IPS-18c (cell line): ENCODE data around the gene ZBTB16.

Experiments used
- H3K4me3 ChIP-seq: 2 replicates; pipeline ENCODE4 v1.7.0; 2013; ENCODE audit warnings: low read depth, mild to moderate bottlenecking, low read length, moderate library complexity; ENCODE audit not compliant: insufficient read depth
- H3K9me3 ChIP-seq: one replicate; pipeline ENCODE4 v1.6.1; 2013; ENCODE audit warnings: mild to moderate bottlenecking, low read length, moderate library complexity; ENCODE audit not compliant: control insufficient read depth, insufficient read depth

Gene ZBTB16

DNA sequence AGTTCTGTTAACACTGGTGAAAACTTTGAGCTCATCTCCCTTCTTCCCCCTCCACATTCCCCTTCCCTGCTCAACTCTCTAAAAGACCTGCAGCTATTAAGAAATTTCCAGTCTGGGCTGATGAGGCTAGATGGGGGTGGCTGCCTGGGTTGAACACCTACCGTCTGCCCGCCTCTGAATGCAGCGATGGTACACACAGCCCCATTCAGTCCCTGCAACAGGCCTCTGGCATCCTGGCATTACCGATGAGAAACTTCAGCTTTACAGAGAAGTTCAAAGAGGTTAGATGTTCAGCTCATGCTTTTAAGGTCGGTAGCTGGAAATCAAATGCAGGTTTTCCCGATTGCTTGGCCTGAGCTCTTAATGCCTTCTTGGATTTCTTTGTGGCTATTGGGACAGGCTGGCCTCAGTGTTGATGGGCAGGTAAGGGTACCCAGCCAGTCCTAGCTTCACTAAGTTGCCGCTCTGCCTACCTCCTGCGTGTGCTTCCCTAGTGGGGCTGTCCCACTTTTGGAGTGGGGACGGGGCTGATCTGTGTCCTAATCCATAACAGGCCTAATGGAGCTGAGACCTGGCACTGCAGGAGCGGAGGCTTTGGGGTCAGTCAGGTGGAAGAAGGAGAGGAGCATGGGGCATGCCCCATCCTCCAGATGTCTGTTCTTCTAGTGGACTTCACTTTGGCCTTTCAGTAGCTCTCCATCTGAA lies 49.1 kb downstream of the ZBTB16 start:
- Histone ChIP-seq H3K4me3 (no peak overlapping the region), H3K9me3 (no peaks in the 10 kb centered on the region)

DNA sequence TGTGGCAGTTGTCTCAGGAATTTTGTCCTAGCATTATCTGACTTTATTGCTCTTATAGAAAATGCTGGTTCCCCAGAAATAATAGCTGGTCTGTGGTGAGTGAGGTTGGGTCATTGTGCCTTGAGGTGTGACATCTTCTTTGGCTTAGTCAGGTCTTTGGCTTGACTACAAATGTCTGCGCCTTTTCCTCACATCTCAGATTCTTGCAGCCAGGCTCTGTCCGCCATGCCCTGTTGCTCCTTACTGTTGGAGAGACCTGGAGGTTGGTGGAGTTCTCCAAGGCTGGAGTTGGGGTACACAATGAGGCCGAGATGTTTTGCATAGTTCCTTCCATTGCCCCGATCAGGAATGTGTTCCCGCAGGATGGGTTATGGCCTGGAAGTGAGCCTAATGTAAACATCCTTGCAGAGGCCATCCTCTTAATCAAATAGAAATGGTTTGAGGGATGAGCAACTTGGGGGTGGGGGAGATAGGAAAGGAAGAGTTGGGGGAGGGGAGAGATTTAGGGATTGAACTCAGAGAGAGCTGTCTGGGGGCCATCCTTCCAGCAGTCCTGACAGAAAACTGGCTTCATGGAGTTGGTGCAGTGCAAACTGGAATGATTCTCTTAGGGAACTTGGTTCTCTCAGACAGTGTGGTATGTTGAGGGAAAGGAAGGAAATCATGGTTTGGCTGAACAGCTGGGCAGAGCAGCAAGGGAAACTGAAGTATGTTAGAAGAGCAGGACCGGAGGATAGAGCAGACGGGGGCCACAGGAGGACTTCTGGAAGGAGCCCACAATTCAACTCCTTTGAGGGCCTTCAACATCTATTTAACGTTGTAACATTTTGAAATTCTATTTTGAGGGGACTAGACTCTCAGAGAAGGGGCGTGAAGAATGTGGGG lies 49.9 kb downstream of the ZBTB16 start:
- Histone ChIP-seq H3K4me3 (no peak overlapping the region), H3K9me3 (no peaks in the 10 kb centered on the region)

DNA sequence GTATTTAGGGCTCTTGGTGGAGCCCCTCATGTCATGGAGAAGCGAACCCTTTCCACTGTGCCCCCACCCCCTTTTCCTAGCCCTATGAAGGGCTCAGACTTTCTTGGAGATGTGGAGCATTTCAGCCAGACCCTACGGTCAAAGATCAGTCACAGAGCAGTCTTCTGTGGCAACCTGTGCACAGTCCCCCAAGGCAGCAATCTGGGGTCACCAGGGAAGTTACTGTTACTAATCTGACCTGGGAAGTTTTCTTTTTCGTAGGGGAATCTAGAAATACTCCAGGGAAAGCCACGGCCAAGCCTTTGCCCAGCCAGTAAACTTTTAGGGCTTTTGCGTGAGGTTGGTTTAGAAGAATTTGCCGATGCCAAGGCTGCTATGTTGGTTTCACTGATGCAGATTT lies 50.6 kb downstream of the ZBTB16 start:
- Histone ChIP-seq H3K4me3 (no peak overlapping the region), H3K9me3 (no peaks in the 10 kb centered on the region)

DNA sequence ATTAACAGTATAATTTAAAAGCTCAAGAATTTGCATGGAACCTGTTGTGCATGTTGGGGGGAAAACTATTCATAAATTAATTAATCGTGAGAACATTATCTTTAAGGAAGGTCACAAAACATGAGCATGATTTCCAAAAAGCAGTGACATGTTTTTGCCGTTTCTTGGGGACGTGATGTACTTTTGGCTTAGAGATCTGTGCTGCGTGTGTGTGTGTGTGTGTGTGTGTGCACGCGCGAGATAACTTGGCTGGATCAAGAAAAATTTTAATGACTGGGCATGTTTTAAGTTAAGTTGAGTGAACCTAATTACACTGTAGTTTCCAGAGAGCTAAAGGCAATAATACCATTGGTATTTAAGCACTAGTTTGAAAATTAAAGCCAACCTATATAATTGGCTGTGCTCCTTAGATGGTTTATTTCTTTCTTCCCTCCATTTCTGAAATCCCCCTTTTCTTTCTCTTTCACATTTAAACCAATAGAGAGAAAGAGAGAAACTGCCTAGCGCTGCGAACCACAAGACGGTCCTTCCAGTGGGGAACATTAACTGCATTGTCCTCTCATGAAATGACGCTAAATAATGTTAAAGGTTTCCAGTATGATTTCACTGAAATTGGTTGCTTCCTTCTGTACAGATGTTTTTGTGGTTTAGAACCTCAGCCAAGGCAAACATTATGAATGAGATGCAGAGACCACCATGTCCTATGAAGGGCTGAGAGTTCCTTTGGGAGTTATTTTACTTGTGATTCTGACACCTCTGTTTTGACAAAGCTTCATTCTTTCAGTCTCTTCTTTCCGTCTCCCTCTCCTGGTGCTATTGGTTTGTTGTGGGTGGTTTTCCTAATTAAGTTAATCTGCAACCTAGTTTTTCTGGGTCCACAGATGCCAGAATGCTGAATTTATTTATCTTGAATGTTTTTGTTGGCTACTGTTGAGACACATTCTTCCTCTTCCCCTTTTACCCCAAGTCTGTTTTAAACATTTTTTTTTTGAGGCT lies 51.7 kb downstream of the ZBTB16 start:
- H3K9me3 ChIP-seq, result no peaks in the 10 kb centered on the region
- no peak overlapping the region for H3K4me3 ChIP-seq

DNA sequence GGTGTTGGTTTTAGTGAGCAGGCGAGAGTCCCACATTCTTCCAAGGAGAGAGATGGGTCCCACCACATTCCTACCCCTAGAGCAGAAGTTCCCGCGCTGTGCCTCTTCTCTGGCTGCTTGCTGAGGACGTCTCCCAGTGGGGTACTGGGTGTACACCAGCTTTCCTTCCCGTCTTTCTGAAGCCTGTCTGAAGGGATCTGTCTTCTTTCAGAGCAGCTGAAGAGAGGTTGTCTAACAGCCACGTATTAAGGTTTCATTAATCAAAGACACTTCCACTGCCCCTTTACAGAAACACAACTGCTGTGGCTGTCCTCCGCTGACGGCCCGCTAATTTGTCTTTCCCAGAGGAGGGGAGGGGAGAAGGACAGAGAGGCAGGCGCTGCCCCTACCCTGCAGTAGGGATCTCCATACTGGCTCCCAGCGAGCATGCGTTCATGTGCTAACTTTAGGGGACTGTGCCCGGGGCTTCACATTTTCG lies 56.0 kb downstream of the ZBTB16 start:
- H3K9me3 ChIP-seq, result no peaks in the 10 kb centered on the region
- H3K4me3 ChIP-seq, result no peak overlapping the region

DNA sequence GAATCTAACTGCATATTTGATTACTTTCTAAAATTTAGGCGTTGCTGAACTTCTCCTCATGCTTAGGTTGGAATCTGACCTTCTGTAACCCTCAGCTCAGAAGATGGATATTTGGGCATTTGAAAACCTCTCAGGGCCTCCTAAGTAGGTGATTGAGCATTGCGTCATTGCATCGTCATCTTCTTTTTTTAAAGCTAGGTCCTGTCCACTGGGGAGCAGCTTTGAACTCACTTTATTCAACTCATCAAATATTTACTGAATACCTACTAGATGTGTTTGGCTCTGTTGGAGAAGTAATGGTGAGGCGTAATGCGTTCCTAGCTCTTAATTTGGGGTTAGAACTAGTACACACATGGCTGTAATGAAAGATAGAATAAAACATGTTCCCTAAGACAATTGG lies 56.8 kb downstream of the ZBTB16 start:
- H3K4me3 ChIP-seq, result no peak overlapping the region
- H3K9me3 ChIP-seq, result no peaks in the 10 kb centered on the region

DNA sequence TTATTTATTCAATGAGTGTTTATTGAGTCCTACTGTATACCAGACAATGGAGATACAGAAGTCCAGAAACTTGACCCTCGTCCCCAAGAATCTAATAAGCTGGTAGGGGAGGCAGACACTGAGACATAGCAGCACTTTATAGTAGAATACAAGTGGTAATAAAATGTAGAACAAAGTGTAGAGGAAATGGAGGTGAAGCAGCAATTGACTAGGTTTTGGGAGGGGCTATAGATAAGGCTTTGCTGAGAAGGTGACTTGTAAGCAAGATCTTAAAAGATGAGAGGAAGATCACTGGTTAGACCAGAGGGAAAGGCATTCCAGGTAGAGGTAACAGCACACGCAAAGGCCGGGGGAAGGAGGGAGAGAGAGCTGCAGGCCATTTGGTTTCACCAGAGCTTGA lies 57.3 kb downstream of the ZBTB16 start:
- Histone ChIP-seq H3K4me3 (no peak overlapping the region), H3K9me3 (no peaks in the 10 kb centered on the region)

DNA sequence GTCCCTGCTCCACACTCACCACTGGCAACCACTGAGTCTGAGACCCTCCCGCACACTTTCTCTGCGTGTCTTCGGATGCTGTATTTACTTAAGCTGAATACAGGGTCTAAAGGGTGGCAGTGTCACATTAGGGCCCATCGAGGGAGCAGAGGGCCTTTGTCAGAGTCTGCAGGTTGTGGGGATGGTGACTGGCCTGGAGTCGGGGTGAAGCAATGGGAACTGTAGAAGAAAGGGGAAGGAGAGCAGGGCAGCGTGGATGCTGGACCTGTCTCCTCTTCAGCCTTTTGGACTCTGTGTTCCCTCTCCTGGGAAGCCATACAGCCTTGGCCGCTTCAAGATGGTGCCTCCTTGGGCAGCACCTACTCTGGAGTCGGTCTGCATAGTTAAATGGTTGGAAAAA lies 61.1 kb downstream of the ZBTB16 start:
- Histone ChIP-seq H3K4me3 (no peak overlapping the region), H3K9me3 (no peaks in the 10 kb centered on the region)

DNA sequence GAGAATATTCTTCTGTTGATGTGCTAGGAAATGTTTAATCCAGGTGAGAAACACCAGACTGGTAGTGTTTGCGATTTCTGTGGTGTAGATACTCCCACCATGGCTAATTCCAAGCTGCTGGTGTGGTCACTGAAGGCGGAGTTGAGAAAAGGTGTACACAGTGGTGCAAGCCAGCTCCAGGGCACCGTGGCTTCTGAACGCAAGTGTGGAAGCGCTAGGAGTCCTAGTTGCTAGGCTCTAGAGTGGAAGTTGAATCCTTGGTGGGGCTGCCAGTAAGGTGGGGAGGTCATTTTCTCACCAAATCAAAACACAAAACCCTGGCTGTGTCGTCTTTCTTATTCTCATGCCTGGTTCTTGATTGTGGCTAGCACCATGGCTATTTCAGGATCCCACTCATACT lies 61.6 kb downstream of the ZBTB16 start:
- H3K9me3 ChIP-seq, result no peaks in the 10 kb centered on the region
- no peak overlapping the region for H3K4me3 ChIP-seq

DNA sequence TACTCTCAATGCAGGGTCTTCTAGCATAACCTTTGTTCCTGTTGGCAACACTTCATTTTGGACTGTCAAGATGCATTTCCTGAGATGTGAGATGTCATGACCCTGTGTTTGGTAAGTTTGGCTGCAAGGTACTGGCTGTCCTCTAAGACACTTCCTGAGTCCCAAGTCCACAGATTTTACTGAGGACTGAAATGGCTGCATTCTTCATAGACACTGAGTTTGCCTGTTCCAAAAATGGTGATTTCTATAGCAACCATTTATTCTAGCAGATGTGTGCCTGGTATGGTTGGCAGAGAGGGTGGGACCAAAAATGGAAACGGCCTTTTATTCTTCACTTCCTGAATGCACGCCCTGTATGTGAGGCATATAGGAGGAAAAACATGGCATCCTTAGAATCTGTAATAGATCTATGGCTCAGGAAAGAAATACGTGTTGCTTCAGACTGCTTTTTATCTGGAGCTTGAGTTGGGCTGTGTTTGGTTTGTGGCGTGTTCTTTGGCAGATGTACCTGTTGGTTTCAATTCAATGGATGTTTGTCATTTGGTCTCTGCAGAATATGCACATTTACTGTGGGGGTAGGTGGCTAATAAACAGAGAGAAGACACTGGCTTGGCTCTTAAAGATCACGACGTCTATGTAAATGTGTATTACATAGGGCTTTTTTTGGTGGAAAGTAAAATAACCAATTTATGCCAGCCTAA lies 62.4 kb downstream of the ZBTB16 start:
- H3K4me3 ChIP-seq, result no peak overlapping the region
- no peaks in the 10 kb centered on the region for H3K9me3 ChIP-seq

DNA sequence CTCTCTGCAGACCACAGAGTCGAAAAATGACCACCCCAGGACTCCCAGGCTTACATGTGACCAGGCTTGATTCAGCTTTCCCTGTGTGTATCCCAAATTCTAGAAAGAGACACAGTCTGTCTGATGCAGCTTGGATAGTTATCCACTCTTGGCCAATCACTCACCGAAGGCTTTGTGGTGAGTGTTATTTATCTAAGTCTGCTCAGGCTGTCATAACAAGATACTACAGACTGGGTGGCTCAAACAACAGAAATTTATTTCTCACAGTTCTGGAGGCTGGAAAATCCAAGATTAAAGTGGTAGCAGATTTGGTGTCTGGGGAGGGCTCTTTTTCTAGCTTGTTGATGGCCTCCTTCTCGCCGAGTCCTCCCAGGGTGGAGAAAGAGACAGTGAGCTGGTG lies 63.2 kb downstream of the ZBTB16 start:
- Histone ChIP-seq H3K4me3 (no peak overlapping the region), H3K9me3 (no peaks in the 10 kb centered on the region)

DNA sequence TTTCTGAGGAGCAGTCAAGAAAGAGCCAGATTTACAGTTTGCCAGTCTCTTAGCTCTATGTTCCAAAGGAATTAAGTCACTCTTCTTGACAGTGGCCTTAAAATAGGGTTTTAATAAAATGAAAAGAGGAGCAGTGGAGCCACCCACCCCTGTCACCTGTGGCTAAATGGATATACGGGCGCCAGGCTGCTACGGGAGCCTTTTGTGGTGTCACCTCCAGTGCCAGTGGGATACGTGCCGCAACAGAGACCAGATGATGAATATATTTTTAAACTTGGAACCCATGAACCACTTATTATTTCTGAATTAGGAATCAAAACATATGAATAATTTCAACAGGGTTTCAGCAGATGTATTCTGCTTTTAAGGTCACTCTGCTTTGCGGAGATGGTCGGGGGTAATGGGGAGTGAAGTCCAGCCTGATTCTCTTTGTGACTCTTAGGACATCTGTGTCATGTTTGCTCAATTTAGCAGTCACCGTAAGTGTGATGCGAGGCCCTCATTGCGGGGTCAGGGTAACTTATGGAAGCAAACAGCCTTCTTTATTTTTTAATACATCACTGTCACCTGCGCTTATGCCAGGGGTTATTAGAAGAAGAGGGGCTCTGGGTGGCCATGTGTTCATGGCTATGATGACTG lies 64.3 kb downstream of the ZBTB16 start:
- H3K4me3 ChIP-seq, result no peak overlapping the region
- H3K9me3 ChIP-seq, result no peaks in the 10 kb centered on the region

DNA sequence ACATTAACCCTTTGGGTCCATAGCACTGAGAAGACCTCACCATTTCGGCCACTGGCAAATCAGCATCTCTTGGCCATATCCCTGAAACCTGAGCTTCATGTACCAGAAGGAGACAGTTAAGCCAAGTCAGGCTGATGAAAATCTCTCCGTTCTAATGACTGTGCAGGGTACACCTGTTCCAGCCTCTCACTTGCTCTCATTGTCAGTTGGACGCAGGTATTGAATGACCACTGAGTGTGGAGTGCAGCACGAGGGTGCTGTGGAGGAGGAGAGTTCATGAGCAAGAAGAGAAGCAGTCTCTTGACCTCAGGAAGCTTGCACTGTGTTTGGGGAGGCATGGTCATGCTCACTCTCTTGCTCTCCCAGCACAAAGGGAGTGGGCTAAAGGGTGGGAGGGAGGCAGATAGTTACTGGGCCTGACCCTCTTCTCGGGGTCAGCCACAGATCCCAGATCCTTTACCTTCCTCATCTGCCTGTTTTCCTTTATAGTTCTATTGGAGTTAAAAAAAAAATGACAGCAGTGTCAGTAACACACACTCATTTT lies 65.2 kb downstream of the ZBTB16 start:
- no peak overlapping the region for H3K4me3 ChIP-seq
- H3K9me3 ChIP-seq, result no peaks in the 10 kb centered on the region

DNA sequence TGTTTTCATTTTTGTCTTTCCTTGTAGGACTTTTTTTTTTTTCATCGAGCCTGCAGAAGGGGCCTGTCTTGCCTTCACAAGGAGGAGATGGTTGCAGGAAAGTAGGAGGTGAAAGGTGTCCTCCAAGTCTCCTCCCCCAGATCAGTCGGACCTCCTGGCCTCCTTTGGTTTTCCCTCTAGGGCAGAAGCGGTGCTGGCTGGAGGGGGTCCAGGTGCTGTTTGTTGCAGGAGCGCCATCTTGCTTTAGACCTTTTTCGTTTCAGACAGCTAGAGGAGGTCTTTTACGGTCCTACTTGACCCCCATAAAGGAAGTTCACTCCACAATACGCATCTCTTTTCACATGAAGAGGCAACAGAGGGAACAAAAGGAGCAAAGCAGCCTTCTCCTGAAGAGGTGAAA lies 66.0 kb downstream of the ZBTB16 start:
- Histone ChIP-seq H3K9me3 (no peaks in the 10 kb centered on the region), H3K4me3 (no peak overlapping the region)

DNA sequence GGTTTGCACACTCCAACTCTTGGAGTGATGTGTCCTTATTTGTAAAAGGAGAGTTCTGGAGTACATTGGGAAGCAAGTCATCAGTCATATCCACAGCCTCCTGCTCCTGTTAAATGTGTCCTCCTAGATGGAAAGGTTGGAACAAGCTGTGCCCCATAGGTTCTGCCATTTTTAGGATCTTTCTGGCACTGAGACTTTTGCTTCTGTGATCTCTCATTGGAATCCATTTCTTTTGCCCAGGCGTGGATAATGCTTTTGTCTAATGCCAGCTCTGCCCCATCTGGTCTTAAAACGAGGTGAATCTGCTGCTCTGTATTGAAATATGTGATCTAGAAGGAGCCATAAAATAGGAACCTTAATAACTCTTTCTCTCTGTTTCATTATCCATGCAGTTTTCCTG lies 66.4 kb downstream of the ZBTB16 start:
- Histone ChIP-seq H3K9me3 (no peaks in the 10 kb centered on the region), H3K4me3 (no peak overlapping the region)

DNA sequence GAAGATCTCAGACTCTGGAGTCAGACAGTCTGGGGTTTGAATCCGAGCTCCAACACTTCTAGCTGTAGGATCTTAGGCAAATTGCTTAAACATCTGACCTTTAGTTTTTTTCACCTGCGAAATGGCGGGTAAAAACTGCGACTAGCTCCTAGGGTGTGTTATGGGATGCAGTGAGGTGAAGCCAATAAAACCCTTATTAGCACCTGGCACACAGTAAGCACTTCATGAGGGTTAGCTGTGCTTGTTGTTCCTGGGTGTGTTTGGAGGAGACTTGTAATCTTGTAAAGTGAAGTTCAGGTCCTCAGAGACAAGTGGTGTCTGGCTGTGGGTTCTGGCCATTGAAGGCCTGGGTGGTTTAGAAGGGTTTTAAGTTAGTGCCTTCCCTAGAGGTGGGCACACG lies 68.9 kb downstream of the ZBTB16 start:
- H3K4me3 ChIP-seq, result no peak overlapping the region
- H3K9me3 ChIP-seq, result no peaks in the 10 kb centered on the region
